Heart left ventricle (tissue), 16 donors: ENCODE data around the gene AAK1. TPM values are rescaled to one million over a fixed set of nuclear protein-coding genes. Genes with fewer than 3 reads are reported as not detected.

Source experiments
- ATAC-seq, 4 donors: fragments of 200-7000 bp; cut with Tn5 transposase; one replicate each; pipeline ENCODE4 v1.9.1; 2020 to 2022; ENCODE audit warnings: moderate library complexity in 4 of 4, mild to moderate bottlenecking in 3 of 4, moderate number of reproducible peaks in 1 of 4
- DNase-seq, 5 donors: peaks; one replicate each; pipeline ENCODE4 v3.0.0-alpha.2; 2020
- H3K27ac ChIP-seq, 12 donors: fragments of 200-600 bp; sonication (generic) in 4 of 12; one replicate each; pipeline versions ENCODE4 v1.5.0 to v1.8.0; 2016 to 2022; ENCODE audit warnings: mild to moderate bottlenecking in 2 of 12
- H3K27me3 ChIP-seq, 9 donors: fragments of 200-600 bp; sonication (generic) in 2 of 9; one replicate each; pipeline versions ENCODE4 v1.5.1 to v1.8.0; 2016 to 2022; ENCODE audit warnings: mild to moderate bottlenecking in 3 of 9
- H3K36me3 ChIP-seq, 9 donors: fragments of 200-600 bp; sonication (generic) in 2 of 9; one replicate each; pipeline versions ENCODE4 v1.5.0 to v1.8.0; 2018 to 2022; ENCODE audit warnings: mild to moderate bottlenecking in 2 of 9
- H3K4me1 ChIP-seq, 12 donors: fragments of 200-600 bp; sonication (generic) in 4 of 12; one replicate each; pipeline versions ENCODE4 v1.5.0 to v1.8.0; 2016 to 2022; ENCODE audit warnings: mild to moderate bottlenecking in 3 of 12
- H3K4me3 ChIP-seq, 12 donors: fragments of 200-600 bp; sonication (generic) in 4 of 12; one replicate each; pipeline versions ENCODE4 v1.5.0 to v1.8.0; 2017 to 2022; ENCODE audit warnings: mild to moderate bottlenecking in 9 of 12, moderate library complexity in 4 of 12
- H3K9me3 ChIP-seq, 12 donors: fragments of 200-600 bp; sonication (generic) in 4 of 12; one replicate each; pipeline versions ENCODE4 v1.5.0 to v1.8.0; 2016 to 2022; ENCODE audit warnings: mild to moderate bottlenecking in 1 of 12
- CTCF ChIP-seq, 12 donors: fragments of 200-600 bp; sonication (generic) in 4 of 12; IDR thresholded peaks; one replicate each; pipeline versions ENCODE4 v1.5.0 to v1.8.0; 2018 to 2022; ENCODE audit warnings: antibody characterized with exemption in 12 of 12, mild to moderate bottlenecking in 5 of 12
- POLR2A ChIP-seq, 2 donors: fragments of 450-650 bp; IDR thresholded peaks; one replicate each; pipeline ENCODE4 v1.6.1; 2017; ENCODE audit warnings: antibody characterized with exemption in 2 of 2, mild to moderate bottlenecking in 2 of 2, moderate library complexity in 2 of 2
- WGBS, 4 donors: extraction: QIAGEN DNeasy Blood & Tissue Kit in 2 of 4; methylation state at CpG; one replicate each; pipeline versions ENCODE4 v1.1.5 to v1.1.7; 2013 to 2018; 5-methylcytosine and 5-hydroxymethylcytosine counted together
- intact Hi-C, 10 donors: fragments of 100-400 bp; cut with DNase I; formaldehyde crosslinking; loops; one replicate each; pipeline versions ENCODE4 v1.11.1 to v1.14.2; 2022
- polyA plus RNA-seq, 2 donors: library from polyadenylated mRNA; stranded (reverse); fragments of 200-250 nt; gene quantifications; one replicate each; pipeline ENCODE4 v1.2.3, GENCODE V29; 2013
- total RNA-seq, 9 donors: library from RNA; depleted of rRNA in 2 of 9; stranded (reverse); fragments of >200 nt in 2 of 9; fragmentation: NEBNext Ultra II Directional in 3 of 9; extraction: Animal tissue kit (Norgen Biotek cat#: 25700) in 3 of 9; gene quantifications; one replicate each; pipeline versions ENCODE4 v1.1.0 to v1.2.4, GENCODE V29; 2016 to 2023
- donor health status: ischemic (EF 13 %, LVEDD 7.1; RV severe dilation, severe dysfunction).
- donor health status: healthy with polysubstance abuse.
- donor health status: DM: no; HTN: yes; CAD: no.
- donor health status: DM: no; HTN: no; CAD: no.
- donor health status: ischemic (EF 25% LVEDD 6.9; RV normal size, moderate dysfunction).
- donor health status: ischemic (EF 25% LVEDD 5.7; RV mildly dilated, moderate dysfunction).
- donor health status: healthy.
- donor health status: DM: yes; HTN: yes; CAD: no.
- donor health status: ischemic (EF 35%, LVEDD 5.7; RV mildly dilated, moderate dysfunction).
- donor health status: nonischemic (EF 11% LVEDD 7.7; RV severe dilation, severe dysfunction).
- donor health status: DM: yes; HTN: yes; CAD: no.
- donor health status: PGD.
- donor health status: ischemic (EF 29% LVEDD 5.4; RV normal size, mild dysfunction).
- donor health status: nonischemic (EF 23%, LVEDD 6.1; RV moderate dilation, normal function).

Gene AAK1
- total and polyA plus RNA-seq, 11 donors, result 34.4 to 167 (median 122) TPM

- DNase-seq (no peak), ATAC-seq (no peak)
- no peak overlapping the region for H3K4me3 ChIP-seq
- 80 to 85% (median 82%) methylated on average over 5 of the region's 5 CpGs for WGBS, 4 donors
- no peaks in the 10 kb centered on the region for H3K27me3 ChIP-seq
- peaks cover 0 to 7% (median 0%) of the 10 kb centered on the region in 9 donors for H3K36me3 ChIP-seq
- TF ChIP-seq CTCF (IDR thresholded peaks at IDR 0.05) (no peak), POLR2A (IDR thresholded peaks at IDR 0.05) (no peak)
- intact Hi-C loops, result no loop called here
- H3K4me1 ChIP-seq, result peaks cover 3 to 48% (median 19%) of the 10 kb centered on the region in 12 donors
- H3K9me3 ChIP-seq, result no peaks in the 10 kb centered on the region
- no peak overlapping the region for H3K27ac ChIP-seq
Measured at GRCh38 chr2:69597843-69598610, 45.5 kb downstream of the AAK1 start.

GRCh38 chr2:69597105-69597504, 46.4 kb downstream of the AAK1 start:
- intact Hi-C loops, result no loop called here
- no peak for TF ChIP-seq CTCF (IDR thresholded peaks at IDR 0.05)
- TF ChIP-seq POLR2A (IDR thresholded peaks at IDR 0.05), result no peak
- 87 to 96% (median 93%) methylated on average over 5 of the region's 5 CpGs for WGBS, 4 donors
- Histone ChIP-seq H3K9me3 (no peaks in the 10 kb centered on the region), H3K4me3 (no peak overlapping the region), H3K36me3 (peaks cover 0 to 7% (median 0%) of the 10 kb centered on the region in 9 donors), H3K27ac (no peak overlapping the region), H3K4me1 (peaks cover 0 to 50% (median 17%) of the 10 kb centered on the region in 12 donors), H3K27me3 (no peaks in the 10 kb centered on the region)
- DNase-seq, result no peak
- no peak for ATAC-seq

- Histone ChIP-seq H3K27ac (peak overlapping the region in 1 of 12 donors; percentile 9), H3K9me3 (no peaks in the 10 kb centered on the region), H3K36me3 (no peaks in the 10 kb centered on the region), H3K27me3 (no peaks in the 10 kb centered on the region), H3K4me1 (peaks cover 0 to 61% (median 26%) of the 10 kb centered on the region in 12 donors), H3K4me3 (no peak overlapping the region)
- TF ChIP-seq POLR2A (IDR thresholded peaks at IDR 0.05), result no peak
- intact Hi-C loops, result no loop called here
- DNase-seq, result no peak
- 83 to 95% (median 90%) methylated on average over 3 of the region's 3 CpGs for WGBS, 4 donors
- no peak for ATAC-seq
Measured at GRCh38 chr2:69594341-69594740, 49.2 kb downstream of the AAK1 start.

GRCh38 chr2:69592511-69592910, 51.0 kb downstream of the AAK1 start:
- no peak for ATAC-seq

More at GRCh38 chr2:69592511-69592910, 51.0 kb downstream of the AAK1 start:
- Histone ChIP-seq H3K4me1 (peaks cover 0 to 62% (median 38%) of the 10 kb centered on the region in 12 donors), H3K27ac (peak overlapping the region in 6 of 12 donors; percentile 58 to 92 (median 78)), H3K36me3 (no peaks in the 10 kb centered on the region), H3K27me3 (no peaks in the 10 kb centered on the region), H3K4me3 (no peak overlapping the region), H3K9me3 (no peaks in the 10 kb centered on the region)
- TF ChIP-seq POLR2A (IDR thresholded peaks at IDR 0.05), result no peak
- no peak for TF ChIP-seq CTCF (IDR thresholded peaks at IDR 0.05)
- intact Hi-C loops, result no loop called here
- no peak for DNase-seq
